SK-N-SH treated with all-trans-retinoic acid at 6 μM for 48 hours (cell line): ENCODE results near the gene C2CD5.

Experiments used
- PATZ1 ChIP-seq: fragments of 250-450 bp; sonication (Bioruptor Pico); IDR thresholded peaks from 2 replicates; pipeline ENCODE4 v1.8.0; 2020; ENCODE audit warnings: mild to moderate bottlenecking, moderate library complexity, borderline replicate concordance
- PPARA ChIP-seq: fragments of 250-450 bp; sonication (Bioruptor Pico); IDR thresholded peaks from 2 replicates; pipeline ENCODE4 v1.5.0; 2020; ENCODE audit warnings: mild to moderate bottlenecking, borderline replicate concordance
- TCF4 ChIP-seq: fragments of 250-450 bp; sonication (Bioruptor Pico); IDR thresholded peaks from 2 replicates; pipeline ENCODE4 v1.8.0; 2021; ENCODE audit warnings: mild to moderate bottlenecking, moderate library complexity, borderline replicate concordance
- TOX ChIP-seq: fragments of 250-450 bp; sonication (Bioruptor Pico); IDR thresholded peaks from 2 replicates; pipeline ENCODE4 v1.8.0; 2021; ENCODE audit warnings: mild to moderate bottlenecking, moderate library complexity, borderline replicate concordance
- TSHZ2 ChIP-seq: fragments of 250-450 bp; sonication (Bioruptor Pico); IDR thresholded peaks from 2 replicates; pipeline ENCODE4 v1.5.0; 2020; ENCODE audit warnings: mild to moderate bottlenecking, moderate library complexity
- ZFP3 ChIP-seq: fragments of 250-450 bp; sonication (Bioruptor Pico); IDR thresholded peaks from 2 replicates; pipeline ENCODE4 v1.5.0; 2020; ENCODE audit warnings: mild to moderate bottlenecking, moderate library complexity
- ZNF565 ChIP-seq: fragments of 450-650 bp; formaldehyde crosslinking; conservative IDR thresholded peaks from 2 replicates; pipeline ENCODE4 v1.5.0; 2020; ENCODE audit warnings: low read depth, mild to moderate bottlenecking, moderate library complexity
- ZNF8 ChIP-seq: fragments of 450-650 bp; formaldehyde crosslinking; IDR thresholded peaks from 2 replicates; pipeline ENCODE4 v1.5.0; 2020; ENCODE audit warnings: mild to moderate bottlenecking, moderate library complexity
- TF ChIP-seq, protein P1 (sequence below): fragments of 250-450 bp; sonication (Bioruptor Pico); IDR thresholded peaks from 2 replicates; pipeline ENCODE4 v1.5.1; 2021; ENCODE audit warnings: mild to moderate bottlenecking, moderate library complexity
- TF ChIP-seq, protein P2 (sequence below): fragments of 250-450 bp; sonication (Bioruptor Pico); IDR thresholded peaks from 2 replicates; pipeline ENCODE4 v1.5.1; 2020; ENCODE audit warnings: low read depth, mild to moderate bottlenecking, moderate library complexity

DNA sequence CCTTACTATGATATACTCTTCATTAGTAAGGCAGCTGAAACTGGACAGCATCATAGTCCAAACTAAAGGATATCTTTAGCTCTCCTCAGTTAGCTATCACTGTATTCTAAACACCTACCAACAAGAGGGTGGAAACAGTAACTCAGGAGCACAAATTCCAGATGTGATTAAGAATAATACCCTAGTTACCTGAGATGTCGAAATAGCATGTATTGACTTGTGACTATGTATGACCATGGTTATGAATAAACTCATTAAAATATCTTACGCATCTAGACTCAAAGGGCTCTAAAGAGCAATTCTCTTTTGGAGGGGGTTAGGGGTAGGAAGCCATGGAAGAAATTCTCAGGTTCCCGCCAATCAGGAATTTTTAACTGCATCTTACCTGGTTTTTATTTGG lies 90.8 kb downstream of the C2CD5 start:
- TF ChIP-seq, protein P1, sequence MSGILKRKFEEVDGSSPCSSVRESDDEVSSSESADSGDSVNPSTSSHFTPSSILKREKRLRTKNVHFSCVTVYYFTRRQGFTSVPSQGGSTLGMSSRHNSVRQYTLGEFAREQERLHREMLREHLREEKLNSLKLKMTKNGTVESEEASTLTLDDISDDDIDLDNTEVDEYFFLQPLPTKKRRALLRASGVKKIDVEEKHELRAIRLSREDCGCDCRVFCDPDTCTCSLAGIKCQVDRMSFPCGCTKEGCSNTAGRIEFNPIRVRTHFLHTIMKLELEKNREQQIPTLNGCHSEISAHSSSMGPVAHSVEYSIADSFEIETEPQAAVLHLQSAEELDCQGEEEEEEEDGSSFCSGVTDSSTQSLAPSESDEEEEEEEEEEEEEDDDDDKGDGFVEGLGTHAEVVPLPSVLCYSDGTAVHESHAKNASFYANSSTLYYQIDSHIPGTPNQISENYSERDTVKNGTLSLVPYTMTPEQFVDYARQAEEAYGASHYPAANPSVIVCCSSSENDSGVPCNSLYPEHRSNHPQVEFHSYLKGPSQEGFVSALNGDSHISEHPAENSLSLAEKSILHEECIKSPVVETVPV = no peak
- TF ChIP-seq ZNF565 (CRISPR knock-in tag) (no peak), PATZ1 (no peak), ZNF8 (CRISPR knock-in tag) (no peak), ZFP3 (CRISPR knock-in tag) (no peak), PPARA (CRISPR knock-in tag) (no peak), TOX (no peak), TCF4 (CRISPR knock-in tag) (no peak), TSHZ2 (CRISPR knock-in tag) (no peak)
- TF ChIP-seq, protein P2, sequence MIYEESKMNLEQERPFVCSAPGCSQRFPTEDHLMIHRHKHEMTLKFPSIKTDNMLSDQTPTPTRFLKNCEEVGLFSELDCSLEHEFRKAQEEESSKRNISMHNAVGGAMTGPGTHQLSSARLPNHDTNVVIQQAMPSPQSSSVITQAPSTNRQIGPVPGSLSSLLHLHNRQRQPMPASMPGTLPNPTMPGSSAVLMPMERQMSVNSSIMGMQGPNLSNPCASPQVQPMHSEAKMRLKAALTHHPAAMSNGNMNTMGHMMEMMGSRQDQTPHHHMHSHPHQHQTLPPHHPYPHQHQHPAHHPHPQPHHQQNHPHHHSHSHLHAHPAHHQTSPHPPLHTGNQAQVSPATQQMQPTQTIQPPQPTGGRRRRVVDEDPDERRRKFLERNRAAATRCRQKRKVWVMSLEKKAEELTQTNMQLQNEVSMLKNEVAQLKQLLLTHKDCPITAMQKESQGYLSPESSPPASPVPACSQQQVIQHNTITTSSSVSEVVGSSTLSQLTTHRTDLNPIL = no peak
